ENCODE results near the gene ZNF260.
"Not testable (repeated sequence)": the region's sequence is repeated elsewhere in the genome, so short reads cannot be mapped to it uniquely, and the experiment has no call there.

ZNF260 gene

DNA sequence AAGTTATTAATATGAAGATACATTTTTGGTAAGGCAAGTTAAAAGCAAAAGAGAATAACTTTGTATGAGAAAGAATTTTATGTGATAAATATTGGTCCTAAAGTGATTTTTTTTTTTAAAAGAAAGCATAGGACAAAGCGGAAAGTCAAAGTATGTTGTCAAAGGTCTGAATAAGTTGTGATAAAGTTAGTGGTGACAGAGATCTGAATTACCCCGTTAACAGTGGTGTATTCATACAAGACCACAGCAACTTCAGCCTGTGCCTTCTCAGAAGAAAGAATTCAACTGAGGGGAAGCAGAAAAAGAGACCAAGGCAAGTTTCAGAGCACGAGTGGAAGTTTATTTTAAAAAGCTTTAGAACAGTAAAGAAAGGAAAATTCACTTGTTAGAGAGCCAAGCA, 19.7 kb downstream of the ZNF260 start:
- Histone ChIP-seq H2AK5ac (ENCODE audit: low read length, severe bottlenecking) (no peak overlapping the region), H3K18ac (ENCODE audit: low read depth in 1 of 2, low read length in 2 of 2) (no peak overlapping the region), H4K91ac (ENCODE audit: low read length) (no peak overlapping the region), H2BK120ac (ENCODE audit: low read depth, low read length) (no peak overlapping the region), H2AFZ (ENCODE audit: low read depth, low read length) (no peak overlapping the region), H3K23ac (ENCODE audit: low read length in 2 of 2) (no peak overlapping the region), H3K9ac (ENCODE audit: low read length) (no peak overlapping the region), H3K79me1 (replicated peaks; ENCODE audit: low read length, poor library complexity, severe bottlenecking) (peaks cover 3% of the 10 kb centered on the region), H3K4me1 (ENCODE audit: control insufficient read depth, insufficient read depth, low read depth, low read length) (no peaks in the 10 kb centered on the region), H3K36me3 (ENCODE audit: control insufficient read depth in 1 of 2, insufficient read depth in 2 of 2, low read depth in 1 of 2, low read length in 2 of 2) (peaks cover 4 to 16% of the 10 kb centered on the region in 2 experiments), H2BK5ac (ENCODE audit: low read depth, low read length, poor library complexity, severe bottlenecking) (no peak overlapping the region), H3K27ac (ENCODE audit: low read length, poor library complexity, severe bottlenecking) (no peak overlapping the region), H2BK15ac (ENCODE audit: low read depth, poor library complexity, severe bottlenecking) (no peak overlapping the region), H4K8ac (ENCODE audit: low read length) (no peak overlapping the region), H3K14ac (ENCODE audit: low read length in 2 of 2) (no peak overlapping the region), H3K27me3 (ENCODE audit: control insufficient read depth in 1 of 2, insufficient read depth in 1 of 2, low read length in 2 of 2) (no peaks in the 10 kb centered on the region), H2BK12ac (ENCODE audit: low read length in 2 of 2) (no peak overlapping the region), H3K4me3 (ENCODE audit: insufficient read depth in 1 of 2, low read depth in 1 of 2, low read length in 2 of 2) (no peak overlapping the region), H3K4ac (ENCODE audit: low read depth in 1 of 2, low read length in 2 of 2) (no peak overlapping the region), H3K9me3 (ENCODE audit: control insufficient read depth, low read length) (peaks cover 70% of the 10 kb centered on the region), H3K4me2 (ENCODE audit: low read length, poor library complexity, severe bottlenecking) (no peak overlapping the region)
- 90% methylated on average over 3 of the region's 3 CpGs for WGBS
- no peak for DNase-seq

- H2BK5ac ChIP-seq (ENCODE audit: low read depth, low read length, poor library complexity, severe bottlenecking) = no peak overlapping the region
- no peak for DNase-seq
- H4K91ac ChIP-seq (ENCODE audit: low read length) = no peak overlapping the region
- no peaks in the 10 kb centered on the region for H3K27me3 ChIP-seq (ENCODE audit: control insufficient read depth in 1 of 2, insufficient read depth in 1 of 2, low read length in 2 of 2)
- H2BK15ac ChIP-seq (ENCODE audit: low read depth, poor library complexity, severe bottlenecking) = no peak overlapping the region
- H2BK12ac ChIP-seq (ENCODE audit: low read length in 2 of 2) = no peak overlapping the region
- no peak overlapping the region for H3K18ac ChIP-seq (ENCODE audit: low read depth in 1 of 2, low read length in 2 of 2)
- no peak overlapping the region for H3K4me3 ChIP-seq (ENCODE audit: insufficient read depth in 1 of 2, low read depth in 1 of 2, low read length in 2 of 2)
- H3K36me3 ChIP-seq (ENCODE audit: control insufficient read depth in 1 of 2, insufficient read depth in 2 of 2, low read depth in 1 of 2, low read length in 2 of 2) = no peaks in the 10 kb centered on the region
- no peak overlapping the region for H3K23ac ChIP-seq (ENCODE audit: low read length in 2 of 2)
- H2BK120ac ChIP-seq (ENCODE audit: low read depth, low read length) = no peak overlapping the region
- H3K14ac ChIP-seq (ENCODE audit: low read length in 2 of 2) = no peak overlapping the region
- no peak overlapping the region for H2AFZ ChIP-seq (ENCODE audit: low read depth, low read length)
- H4K8ac ChIP-seq (ENCODE audit: low read length) = no peak overlapping the region
- H3K4me1 ChIP-seq (ENCODE audit: control insufficient read depth, insufficient read depth, low read depth, low read length) = no peaks in the 10 kb centered on the region
- no peak overlapping the region for H3K4me2 ChIP-seq (ENCODE audit: low read length, poor library complexity, severe bottlenecking)
- H2AK5ac ChIP-seq (ENCODE audit: low read length, severe bottlenecking) = no peak overlapping the region
- WGBS = 89% methylated on average over 5 of the region's 5 CpGs
- no peaks in the 10 kb centered on the region for H3K79me1 ChIP-seq (replicated peaks; ENCODE audit: low read length, poor library complexity, severe bottlenecking)
- no peak overlapping the region for H3K4ac ChIP-seq (ENCODE audit: low read depth in 1 of 2, low read length in 2 of 2)
- no peak overlapping the region for H3K27ac ChIP-seq (ENCODE audit: low read length, poor library complexity, severe bottlenecking)
- H3K9ac ChIP-seq (ENCODE audit: low read length) = no peak overlapping the region
- H3K9me3 ChIP-seq (ENCODE audit: control insufficient read depth, low read length) = peaks cover 54% of the 10 kb centered on the region
Measured at GRCh38 chr19:36501973-36502372, 26.1 kb downstream of the ZNF260 start.

GRCh38 chr19:36497001-36497400, 31.1 kb downstream of the ZNF260 start:
- no peak overlapping the region for H2BK12ac ChIP-seq (ENCODE audit: low read length in 2 of 2)
- H2AFZ ChIP-seq (ENCODE audit: low read depth, low read length) = no peak overlapping the region
- H3K4me3 ChIP-seq (ENCODE audit: insufficient read depth in 1 of 2, low read depth in 1 of 2, low read length in 2 of 2) = no peak overlapping the region
- 85% methylated on average over 17 of the region's 17 CpGs for WGBS
- no peak overlapping the region for H3K9ac ChIP-seq (ENCODE audit: low read length)
- H3K36me3 ChIP-seq (ENCODE audit: control insufficient read depth in 1 of 2, insufficient read depth in 2 of 2, low read depth in 1 of 2, low read length in 2 of 2) = no peaks in the 10 kb centered on the region
- H3K27me3 ChIP-seq (ENCODE audit: control insufficient read depth in 1 of 2, insufficient read depth in 1 of 2, low read length in 2 of 2) = no peaks in the 10 kb centered on the region
- H4K8ac ChIP-seq (ENCODE audit: low read length) = no peak overlapping the region
- no peak overlapping the region for H4K91ac ChIP-seq (ENCODE audit: low read length)
- no peaks in the 10 kb centered on the region for H3K4me1 ChIP-seq (ENCODE audit: control insufficient read depth, insufficient read depth, low read depth, low read length)
- H3K14ac ChIP-seq (ENCODE audit: low read length in 2 of 2) = no peak overlapping the region
- no peak overlapping the region for H2AK5ac ChIP-seq (ENCODE audit: low read length, severe bottlenecking)
- H3K4ac ChIP-seq (ENCODE audit: low read depth in 1 of 2, low read length in 2 of 2) = no peak overlapping the region
- no peak overlapping the region for H3K27ac ChIP-seq (ENCODE audit: low read length, poor library complexity, severe bottlenecking)
- H2BK120ac ChIP-seq (ENCODE audit: low read depth, low read length) = no peak overlapping the region
- H3K23ac ChIP-seq (ENCODE audit: low read length in 2 of 2) = no peak overlapping the region
- H3K79me1 ChIP-seq (replicated peaks; ENCODE audit: low read length, poor library complexity, severe bottlenecking) = no peaks in the 10 kb centered on the region
- H2BK5ac ChIP-seq (ENCODE audit: low read depth, low read length, poor library complexity, severe bottlenecking) = no peak overlapping the region
- H2BK15ac ChIP-seq (ENCODE audit: low read depth, poor library complexity, severe bottlenecking) = no peak overlapping the region
- DNase-seq = no peak
- no peak overlapping the region for H3K4me2 ChIP-seq (ENCODE audit: low read length, poor library complexity, severe bottlenecking)
- H3K9me3 ChIP-seq (ENCODE audit: control insufficient read depth, low read length) = peaks cover 29% of the 10 kb centered on the region
- H3K18ac ChIP-seq (ENCODE audit: low read depth in 1 of 2, low read length in 2 of 2) = no peak overlapping the region

- not testable (repeated sequence) for H2BK15ac ChIP-seq (ENCODE audit: low read depth, poor library complexity, severe bottlenecking); H2AFZ ChIP-seq (ENCODE audit: low read depth, low read length); H3K14ac ChIP-seq (ENCODE audit: low read length in 2 of 2); H3K4ac ChIP-seq (ENCODE audit: low read depth in 1 of 2, low read length in 2 of 2); H4K8ac ChIP-seq (ENCODE audit: low read length); H2BK120ac ChIP-seq (ENCODE audit: low read depth, low read length); H3K4me1 ChIP-seq (ENCODE audit: control insufficient read depth, insufficient read depth, low read depth, low read length); H2AK5ac ChIP-seq (ENCODE audit: low read length, severe bottlenecking); H2BK12ac ChIP-seq (ENCODE audit: low read length in 2 of 2); H3K4me3 ChIP-seq (ENCODE audit: insufficient read depth in 1 of 2, low read depth in 1 of 2, low read length in 2 of 2); H3K4me2 ChIP-seq (ENCODE audit: low read length, poor library complexity, severe bottlenecking); H3K36me3 ChIP-seq (ENCODE audit: control insufficient read depth in 1 of 2, insufficient read depth in 2 of 2, low read depth in 1 of 2, low read length in 2 of 2); H2BK5ac ChIP-seq (ENCODE audit: low read depth, low read length, poor library complexity, severe bottlenecking); H3K27me3 ChIP-seq (ENCODE audit: control insufficient read depth in 1 of 2, insufficient read depth in 1 of 2, low read length in 2 of 2); H3K27ac ChIP-seq (ENCODE audit: low read length, poor library complexity, severe bottlenecking); H4K91ac ChIP-seq (ENCODE audit: low read length); H3K18ac ChIP-seq (ENCODE audit: low read depth in 1 of 2, low read length in 2 of 2); H3K23ac ChIP-seq (ENCODE audit: low read length in 2 of 2); H3K79me1 ChIP-seq (replicated peaks; ENCODE audit: low read length, poor library complexity, severe bottlenecking); H3K9ac ChIP-seq (ENCODE audit: low read length)
- H3K9me3 ChIP-seq (ENCODE audit: control insufficient read depth, low read length) = peaks cover 14% of the 10 kb centered on the region
- 71% methylated on average over 15 of the region's 18 CpGs for WGBS
- DNase-seq = peak; percentile 57
Measured at GRCh38 chr19:36492689-36493453, 35.2 kb downstream of the ZNF260 start.
